Erythroblast (primary cell): ENCODE results near the gene WFIKKN2.

Experiments used
- GATA1 ChIP-seq: IDR thresholded peaks from 2 replicates; pipeline ENCODE4 v1.6.1; 2011; ENCODE audit warnings: low read depth, mild to moderate bottlenecking, control low read depth, low read length, moderate library complexity
- POLR2A ChIP-seq: IDR thresholded peaks from 2 replicates; pipeline ENCODE4 v1.6.1; 2011; ENCODE audit warnings: mild to moderate bottlenecking, low read length

GRCh38 chr17:50841949-50842354 is 6.6 kb downstream of the WFIKKN2 start:
- TF ChIP-seq POLR2A (no peak), GATA1 (no peak)
